GM21526 (cell line): ENCODE data around the gene CACNA1D.

Source experiments
- ATAC-seq: cut with Tn5 transposase; IDR thresholded peaks from one replicate; pipeline ENCODE4 v1.9.1; 2021; ENCODE audit warnings: moderate library complexity; ENCODE audit not compliant: unreplicated experiment, low FRiP score

CACNA1D gene

DNA sequence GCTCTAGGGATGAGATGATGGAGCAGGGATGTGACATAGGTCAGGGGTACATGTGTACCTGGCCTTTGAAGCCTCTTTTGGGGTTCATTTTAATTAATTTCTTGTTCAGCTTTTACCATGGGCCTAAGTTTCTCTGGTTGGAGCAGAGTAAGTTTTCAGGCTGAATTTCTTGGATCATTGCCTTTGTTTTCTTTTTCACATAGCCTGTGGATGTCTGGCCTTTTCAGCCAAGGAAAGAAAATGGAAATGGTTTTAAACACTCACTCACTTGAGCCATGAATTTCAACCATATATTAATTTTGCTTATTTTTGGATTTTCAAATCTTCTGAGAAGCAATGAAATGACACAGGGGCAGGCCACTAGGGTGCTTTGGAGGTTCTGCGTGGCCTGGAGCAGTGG is 30.2 kb downstream of the CACNA1D start:
- ATAC-seq: no peak

DNA sequence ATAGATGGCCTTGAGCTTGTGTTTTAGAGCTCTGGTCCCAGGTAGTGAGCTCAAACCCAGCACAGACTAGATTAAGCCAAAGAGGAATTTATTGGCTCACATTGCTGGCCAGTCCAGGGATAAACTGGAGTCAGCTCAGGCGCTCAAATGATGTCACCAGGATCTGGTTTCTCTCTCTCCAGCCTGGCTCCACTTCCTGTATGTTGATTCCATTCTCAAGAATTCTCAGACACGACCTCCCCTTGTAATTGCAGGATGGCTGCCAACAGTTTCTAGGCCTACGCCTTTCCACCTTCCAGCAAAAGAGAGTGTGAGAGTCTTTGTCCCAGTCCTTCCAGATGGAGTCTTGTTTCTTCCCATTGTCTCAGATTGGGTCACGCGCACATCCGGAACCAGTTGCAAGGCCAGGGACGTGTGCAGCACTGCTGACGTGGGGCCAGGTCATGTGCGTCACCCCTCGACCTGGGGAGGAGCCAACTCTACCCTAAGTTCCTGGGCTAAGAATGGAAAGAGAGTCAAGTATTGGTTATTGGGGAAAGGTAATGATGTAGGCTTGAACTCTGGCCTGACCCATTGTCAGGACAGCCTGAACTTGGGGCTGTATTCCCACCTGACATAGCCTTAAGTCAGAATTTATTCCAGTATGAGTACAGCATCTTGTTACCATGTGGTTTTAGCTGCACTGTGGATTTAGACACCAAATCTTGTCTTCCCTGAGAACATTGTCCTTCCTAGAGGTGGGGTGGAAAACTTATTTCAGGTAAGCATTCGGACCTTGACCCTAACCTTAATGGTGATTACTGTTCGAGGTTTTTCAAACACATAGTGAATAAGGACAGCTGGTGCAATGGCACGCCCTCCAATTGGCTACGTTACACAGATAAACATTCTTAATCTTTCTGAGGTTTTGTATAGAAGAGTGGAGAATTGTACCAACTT is 31.6 kb downstream of the CACNA1D start:
- no peak for ATAC-seq

GRCh38 chr3:53526704-53527055 is 32.3 kb downstream of the CACNA1D start:
- ATAC-seq: no peak

DNA sequence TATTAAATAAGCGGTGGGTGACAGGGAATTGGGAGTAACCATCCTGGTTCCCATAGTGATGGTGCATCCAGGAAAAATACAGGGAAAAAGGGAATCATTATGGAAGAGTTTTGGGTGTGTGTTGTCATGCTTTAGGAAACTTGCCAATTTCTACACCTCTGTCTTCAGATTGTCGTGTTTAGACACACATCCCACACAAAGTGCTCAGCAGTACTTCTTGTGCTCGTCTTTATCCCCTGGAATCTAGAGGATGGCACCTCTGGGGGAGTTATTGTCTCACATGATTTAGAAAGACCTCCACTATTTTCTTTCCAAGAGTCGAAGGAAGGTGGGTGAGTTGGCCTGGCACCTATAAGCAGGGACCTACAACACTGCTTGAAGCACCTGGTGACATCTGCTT is 35.8 kb downstream of the CACNA1D start:
- ATAC-seq: no peak

DNA sequence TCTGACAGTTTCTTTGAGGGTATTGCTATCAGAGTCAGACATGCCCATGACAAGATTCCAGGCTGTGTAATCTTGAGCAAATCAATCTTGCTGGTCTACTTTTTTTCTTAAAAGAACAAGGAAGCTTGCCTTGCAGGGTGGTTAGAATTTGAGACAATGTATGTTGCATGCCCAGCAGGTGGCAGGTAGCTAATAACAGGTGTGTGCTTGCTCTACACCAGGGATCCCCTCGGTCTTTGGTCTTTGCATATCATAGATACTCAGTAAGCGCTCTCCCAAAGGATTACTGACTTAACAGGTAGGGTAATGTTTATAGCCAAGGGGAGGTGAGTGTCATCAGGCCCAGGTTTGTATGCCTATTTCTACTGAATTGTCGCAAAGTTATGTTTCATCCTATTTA is 37.3 kb downstream of the CACNA1D start:
- no peak for ATAC-seq

- ATAC-seq: no peak
Observed at GRCh38 chr3:53533472-53533871, 39.1 kb downstream of the CACNA1D start.

GRCh38 chr3:53534216-53534615 is 39.8 kb downstream of the CACNA1D start:
- ATAC-seq: no peak

GRCh38 chr3:53534676-53535400 is 40.4 kb downstream of the CACNA1D start:
- ATAC-seq: no peak

- no peak for ATAC-seq
Observed at GRCh38 chr3:53536282-53536681, 41.9 kb downstream of the CACNA1D start.

- no peak for ATAC-seq
Observed at GRCh38 chr3:53544357-53544756, 49.9 kb downstream of the CACNA1D start.

- ATAC-seq: no peak
Observed at GRCh38 chr3:53545310-53545995, 51.0 kb downstream of the CACNA1D start.

GRCh38 chr3:53545996-53546359 is 51.6 kb downstream of the CACNA1D start:
- no peak for ATAC-seq

- ATAC-seq: no peak
Observed at GRCh38 chr3:53547327-53547726, 52.9 kb downstream of the CACNA1D start.

DNA sequence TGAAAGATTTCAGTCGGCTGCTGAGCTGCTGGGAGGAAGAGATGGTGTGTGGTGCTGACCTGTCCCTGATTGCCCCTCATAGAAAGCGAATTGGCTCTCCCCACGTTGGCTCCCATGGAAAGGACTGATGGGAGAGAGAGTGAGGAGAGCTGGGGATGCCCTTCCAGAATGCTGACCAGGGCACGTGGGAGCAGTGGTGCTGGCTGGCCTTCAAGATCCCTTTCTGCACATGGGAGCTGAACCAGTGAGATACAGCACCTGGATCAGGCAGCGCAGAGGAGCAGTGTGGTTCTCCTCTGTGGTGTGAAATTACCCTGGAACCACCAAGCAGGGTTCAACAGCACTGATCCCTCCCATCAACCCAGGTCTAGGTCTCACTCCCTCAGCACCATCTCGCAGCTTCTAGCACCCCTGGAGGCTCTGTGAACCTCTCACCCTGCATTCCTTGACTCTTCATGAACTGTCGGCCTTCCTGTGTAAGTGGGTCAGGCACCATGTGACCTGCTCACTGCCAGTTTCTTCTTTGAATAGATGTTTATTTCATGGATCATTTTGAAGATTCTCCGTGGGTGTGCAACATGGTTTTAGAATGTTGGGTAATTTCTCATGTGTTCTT is 55.7 kb downstream of the CACNA1D start:
- no peak for ATAC-seq

DNA sequence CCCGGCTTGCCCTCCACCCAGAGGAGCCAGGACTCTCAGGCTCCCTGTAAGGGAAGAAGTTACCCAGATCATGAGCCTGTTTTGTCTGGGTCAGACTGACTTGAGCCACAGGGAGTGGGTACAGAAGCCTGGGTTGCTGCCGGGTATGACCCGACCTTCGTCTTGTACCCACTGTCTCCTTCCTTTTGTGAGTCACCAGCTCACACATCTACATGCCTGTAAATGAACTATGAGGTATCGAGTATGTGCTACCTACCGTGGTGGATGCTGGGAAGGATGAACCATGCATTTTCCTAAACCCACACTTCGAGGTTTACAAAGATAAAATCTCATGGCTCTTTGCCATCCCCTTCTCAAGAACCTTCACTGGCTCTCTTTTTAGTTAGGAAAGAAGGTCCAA is 56.9 kb downstream of the CACNA1D start:
- ATAC-seq: no peak

GRCh38 chr3:53552730-53553129 is 58.3 kb downstream of the CACNA1D start:
- ATAC-seq: no peak

GRCh38 chr3:53553200-53553599 is 58.8 kb downstream of the CACNA1D start:
- ATAC-seq: no peak

DNA sequence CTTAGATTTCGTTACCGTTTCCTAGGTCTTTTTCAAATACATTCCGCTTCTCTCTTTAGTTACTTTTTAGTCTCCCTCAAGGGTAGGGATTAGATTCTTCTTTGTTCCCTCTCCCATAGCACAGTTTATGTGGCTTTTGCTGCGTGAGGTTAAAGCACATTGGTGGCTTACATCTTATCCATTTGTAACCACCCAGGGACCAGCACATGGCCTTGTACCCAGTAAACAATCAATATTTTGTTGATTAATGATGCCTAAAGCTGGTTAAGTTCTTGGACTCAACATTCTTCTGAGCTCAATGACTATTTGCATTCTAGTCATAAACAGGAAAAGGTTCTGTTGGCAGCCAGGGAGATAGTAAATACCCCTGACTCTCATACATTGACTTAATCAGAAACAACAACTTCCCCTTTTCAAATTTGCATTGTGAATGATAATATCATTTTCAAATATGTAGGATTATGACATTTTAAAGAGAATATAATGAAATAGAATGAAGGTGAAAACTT is 60.2 kb downstream of the CACNA1D start:
- peak; percentile 81 for ATAC-seq

DNA sequence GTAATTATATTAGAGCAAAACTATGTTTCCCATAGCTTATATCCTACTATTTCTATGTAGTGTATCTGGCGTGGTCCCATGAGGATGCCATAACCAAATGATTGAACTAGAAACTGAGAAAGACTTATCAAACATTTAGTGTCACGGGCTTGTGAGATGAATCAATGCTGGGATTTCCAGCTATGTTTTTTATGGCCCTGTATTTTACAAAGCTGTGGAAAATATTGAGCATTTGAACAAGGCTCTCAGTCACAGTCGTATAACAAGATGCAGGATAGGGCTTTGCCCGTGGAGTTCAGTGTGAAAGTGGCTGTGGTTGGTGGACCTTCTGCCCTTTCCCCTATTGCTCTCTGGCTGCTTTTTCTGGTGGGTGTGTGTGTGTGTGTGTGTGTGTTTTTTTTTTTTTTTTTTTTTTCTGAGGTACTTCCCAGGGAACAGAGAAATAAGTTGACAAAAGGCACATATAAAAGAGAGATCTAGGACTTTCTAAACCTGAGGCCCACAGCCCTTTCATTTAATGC is 60.7 kb downstream of the CACNA1D start:
- ATAC-seq: peak; percentile 57

- no peak for ATAC-seq
Observed at GRCh38 chr3:53566461-53567145, 72.2 kb downstream of the CACNA1D start.
